ENCODE results near the gene B4GALT6. TPM values are rescaled to one million over a fixed set of nuclear protein-coding genes. Genes with fewer than 3 reads are reported as not detected.
A peak's percentile ranks its signal among the peaks of the same experiment; 100 is the strongest.

The B4GALT6 gene
- total RNA-seq, 1 donor from 2014 or later, result 7.7 TPM

GRCh38 chr18:31695989-31696388 is 11.6 kb upstream of the B4GALT6 start:
- FAIRE-seq, result no peak
- DNase-seq (ENCODE audit: low spot score in 2 of 2), result no peak

- no peak for DNase-seq (ENCODE audit: low spot score in 2 of 2)
- FAIRE-seq, result no peak
These were observed 9.9 kb upstream of the B4GALT6 start for GRCh38 chr18:31694297-31694696.

- FAIRE-seq (no peak), DNase-seq (ENCODE audit: low spot score in 2 of 2) (no peak)
These were observed 4.2 kb upstream of the B4GALT6 start for GRCh38 chr18:31688606-31689005.

GRCh38 chr18:31686986-31687928 is 2.9 kb upstream of the B4GALT6 start:
- no peak for FAIRE-seq
- no peak for DNase-seq (ENCODE audit: low spot score in 2 of 2)

GRCh38 chr18:31686572-31686971 is 2.2 kb upstream of the B4GALT6 start:
- FAIRE-seq (no peak), DNase-seq (ENCODE audit: low spot score in 2 of 2) (no peak)

- DNase-seq (ENCODE audit: low spot score in 2 of 2) (peak; percentile 77 to 78), FAIRE-seq (no peak)
These were observed 1.0 kb upstream of the B4GALT6 start for GRCh38 chr18:31685097-31686082.

GRCh38 chr18:31683968-31684278 is 458 bp downstream of the B4GALT6 start:
- no peak for DNase-seq (ENCODE audit: low spot score in 2 of 2)
- no peak for FAIRE-seq

GRCh38 chr18:31683106-31683505 is 1.3 kb downstream of the B4GALT6 start:
- no peak for FAIRE-seq

GRCh38 chr18:31680831-31681568 is 3.4 kb downstream of the B4GALT6 start:
- DNase-seq (ENCODE audit: low spot score in 2 of 2) (no peak), FAIRE-seq (no peak)

More at GRCh38 chr18:31683106-31683505, 1.3 kb downstream of the B4GALT6 start:
- DNase-seq (ENCODE audit: low spot score in 2 of 2), result no peak

GRCh38 chr18:31680433-31680811 is 4.0 kb downstream of the B4GALT6 start:
- FAIRE-seq (no peak), DNase-seq (ENCODE audit: low spot score in 2 of 2) (no peak)

GRCh38 chr18:31679791-31680432 is 4.5 kb downstream of the B4GALT6 start:
- DNase-seq (ENCODE audit: low spot score in 2 of 2) (no peak), FAIRE-seq (no peak)

GRCh38 chr18:31679133-31679742 is 5.1 kb downstream of the B4GALT6 start:
- no peak for FAIRE-seq

GRCh38 chr18:31678425-31678824 is 6.0 kb downstream of the B4GALT6 start:
- DNase-seq (ENCODE audit: low spot score in 2 of 2) (no peak), FAIRE-seq (no peak)

More at GRCh38 chr18:31679133-31679742, 5.1 kb downstream of the B4GALT6 start:
- DNase-seq (ENCODE audit: low spot score in 2 of 2), result no peak

GRCh38 chr18:31677592-31677991 is 6.8 kb downstream of the B4GALT6 start:
- FAIRE-seq, result no peak
- DNase-seq (ENCODE audit: low spot score in 2 of 2), result no peak

GRCh38 chr18:31675404-31675803 is 9.0 kb downstream of the B4GALT6 start:
- DNase-seq (ENCODE audit: low spot score in 2 of 2) (no peak), FAIRE-seq (no peak)

- DNase-seq (ENCODE audit: low spot score in 2 of 2), result no peak
- no peak for FAIRE-seq
These were observed 11.7 kb downstream of the B4GALT6 start for GRCh38 chr18:31672628-31673135.

- DNase-seq (ENCODE audit: low spot score in 2 of 2) (no peak), FAIRE-seq (no peak)
These were observed 12.4 kb downstream of the B4GALT6 start for GRCh38 chr18:31671951-31672350.

- FAIRE-seq, result no peak
These were observed 14.8 kb downstream of the B4GALT6 start for GRCh38 chr18:31669541-31669940.

GRCh38 chr18:31667185-31667584 is 17.2 kb downstream of the B4GALT6 start:
- no peak for DNase-seq (ENCODE audit: low spot score in 2 of 2)
- FAIRE-seq, result no peak

More at GRCh38 chr18:31669541-31669940, 14.8 kb downstream of the B4GALT6 start:
- no peak for DNase-seq (ENCODE audit: low spot score in 2 of 2)

Measured in frontal cortex (tissue), 4 donors.